Fibroblast of skin of right biceps (primary cell): ENCODE results near the gene RAB8A.
"Not testable (repeated sequence)": the region's sequence is repeated elsewhere in the genome, so short reads cannot be mapped to it uniquely, and the experiment has no call there.

Experiments
- DNase-seq: peaks from one replicate; pipeline ENCODE4 v3.0.0-alpha.2; 2013

The RAB8A gene

GRCh38 chr19:16143399-16144215, 31.9 kb downstream of the RAB8A start, which contains the start of gene HSH2D:
HSH2D (plus strand) TSS chr19:16143685; CDS start chr19:16148751, 5,066 bp downstream.
- DNase-seq, result no peak

GRCh38 chr19:16144216-16144581, 32.5 kb downstream of the RAB8A start:
- DNase-seq, result no peak

GRCh38 chr19:16146112-16146511, 34.4 kb downstream of the RAB8A start:
- DNase-seq, result no peak

- no peak for DNase-seq
These were observed 36.9 kb downstream of the RAB8A start for GRCh38 chr19:16148443-16149229.

- no peak for DNase-seq
These were observed 42.1 kb downstream of the RAB8A start for GRCh38 chr19:16153582-16154336.

- no peak for DNase-seq
These were observed 42.9 kb downstream of the RAB8A start for GRCh38 chr19:16154557-16154956.

GRCh38 chr19:16155128-16155527, 43.4 kb downstream of the RAB8A start:
- no peak for DNase-seq

- DNase-seq, result no peak
These were observed 45.2 kb downstream of the RAB8A start for GRCh38 chr19:16156904-16157303.

GRCh38 chr19:16157601-16158000, 45.9 kb downstream of the RAB8A start:
- no peak for DNase-seq

GRCh38 chr19:16159655-16160054, 48.0 kb downstream of the RAB8A start:
- no peak for DNase-seq

GRCh38 chr19:16160445-16160942, 48.8 kb downstream of the RAB8A start:
- no peak for DNase-seq

GRCh38 chr19:16160943-16161560, 49.4 kb downstream of the RAB8A start:
- peak; percentile 84 for DNase-seq

GRCh38 chr19:16161840-16162239, 50.2 kb downstream of the RAB8A start:
- peak; percentile 77 for DNase-seq

GRCh38 chr19:16164222-16164890, 52.7 kb downstream of the RAB8A start:
- DNase-seq, result no peak

- DNase-seq, result no peak
These were observed 54.7 kb downstream of the RAB8A start for GRCh38 chr19:16166417-16166816.

- DNase-seq, result no peak
These were observed 55.4 kb downstream of the RAB8A start for GRCh38 chr19:16167055-16167454.

- no peak for DNase-seq
These were observed 56.9 kb downstream of the RAB8A start for GRCh38 chr19:16168465-16169081.

GRCh38 chr19:16170134-16170533, 58.4 kb downstream of the RAB8A start:
- DNase-seq, result no peak

GRCh38 chr19:16175954-16176353, 64.3 kb downstream of the RAB8A start:
- no peak for DNase-seq

- DNase-seq, result not testable (repeated sequence)
These were observed 67.2 kb downstream of the RAB8A start for GRCh38 chr19:16178866-16179265.

GRCh38 chr19:16180611-16181010, 68.9 kb downstream of the RAB8A start:
- DNase-seq, result peak; percentile 92
